GM23338 (cell line): ENCODE data around the gene MYBPC2. TPM values are rescaled to one million over a fixed set of nuclear protein-coding genes. Genes with fewer than 3 reads are reported as not detected.

Experiments used
- ATAC-seq: fragments of 200-7000 bp; cut with Tn5 transposase; 3 replicates; pipeline ENCODE4 v1.9.1; 2020
- DNase-seq: peaks from one replicate; pipeline ENCODE4 v3.0.0-alpha.2; 2015; ENCODE audit warnings: low spot score
- H2AFZ ChIP-seq: fragments of 200-600 bp; sonication (generic); 2 replicates; pipeline ENCODE4 v1.8.0; 2016; ENCODE audit warnings: antibody characterized with exemption, mild to moderate bottlenecking, moderate library complexity
- H3F3A ChIP-seq: fragments of 200-600 bp; sonication (generic); replicated peaks from 2 replicates; pipeline ENCODE4 v1.8.0; 2017; ENCODE audit warnings: antibody characterized with exemption, mixed run types, low read depth
- H3K27ac ChIP-seq: fragments of 200-600 bp; sonication (generic); 2 replicates; pipeline ENCODE4 v1.6.1; 2016; ENCODE audit warnings: low read depth
- H3K27me3 ChIP-seq: fragments of 200-600 bp; sonication (generic); 2 replicates; pipeline ENCODE4 v1.8.0; 2016; ENCODE audit warnings: mild to moderate bottlenecking, mixed run types, moderate library complexity; ENCODE audit not compliant: insufficient read depth
- H3K36me3 ChIP-seq: fragments of 200-600 bp; sonication (generic); 2 replicates; pipeline ENCODE4 v1.8.0; 2016; ENCODE audit warnings: mild to moderate bottlenecking; ENCODE audit not compliant: insufficient read depth
- H3K4me1 ChIP-seq: fragments of 200-600 bp; sonication (generic); 2 replicates; pipeline ENCODE4 v1.8.0; 2016; ENCODE audit warnings: mild to moderate bottlenecking, moderate library complexity; ENCODE audit not compliant: insufficient read depth
- H3K4me2 ChIP-seq: fragments of 200-600 bp; sonication (generic); 2 replicates; pipeline ENCODE4 v1.7.1; 2017; ENCODE audit warnings: mixed run types
- H3K4me3 ChIP-seq: fragments of 200-600 bp; sonication (generic); 2 replicates; pipeline ENCODE4 v1.6.1; 2016; ENCODE audit warnings: mixed run types
- H3K79me2 ChIP-seq: fragments of 200-600 bp; sonication (generic); replicated peaks from 2 replicates; pipeline ENCODE4 v1.8.0; 2017; ENCODE audit warnings: mild to moderate bottlenecking; ENCODE audit not compliant: insufficient read depth
- H3K9me2 ChIP-seq: fragments of 200-600 bp; sonication (generic); 2 replicates; pipeline ENCODE4 v1.8.0; 2017; ENCODE audit not compliant: insufficient read depth
- H4K20me1 ChIP-seq: fragments of 200-600 bp; sonication (generic); replicated peaks from 2 replicates; pipeline ENCODE4 v1.8.0; 2017; ENCODE audit warnings: mild to moderate bottlenecking; ENCODE audit not compliant: insufficient read depth
- H3K27ac Mint-ChIP-seq: 2 replicates; pipeline ENCODE4 v1.8.0; 2020; ENCODE audit warnings: inconsistent platforms, mild to moderate bottlenecking, moderate library complexity, mixed read lengths
- H3K27me3 Mint-ChIP-seq: 3 replicates; pipeline ENCODE4 v1.8.0; 2022; ENCODE audit warnings: low read depth, mild to moderate bottlenecking, moderate library complexity, mixed read lengths, inconsistent platforms; ENCODE audit not compliant: insufficient read depth, poor library complexity
- H3K36me3 Mint-ChIP-seq: 3 replicates; pipeline ENCODE4 v1.8.0; 2021; ENCODE audit warnings: low read depth, mild to moderate bottlenecking, inconsistent platforms, moderate library complexity, mixed read lengths
- H3K4me1 Mint-ChIP-seq: 3 replicates; pipeline ENCODE4 v1.8.0; 2020; ENCODE audit warnings: mild to moderate bottlenecking, inconsistent platforms, mixed read lengths
- H3K4me3 Mint-ChIP-seq: 3 replicates; pipeline ENCODE4 v1.8.0; 2021; ENCODE audit warnings: moderate library complexity, mild to moderate bottlenecking, inconsistent platforms, mixed read lengths
- H3K9me3 Mint-ChIP-seq: 3 replicates; pipeline ENCODE4 v1.8.0; 2020; ENCODE audit warnings: moderate library complexity, mild to moderate bottlenecking, inconsistent platforms, mixed read lengths
- CREB1 ChIP-seq: fragments of 250-450 bp; sonication (Bioruptor Pico); IDR thresholded peaks from 2 replicates; pipeline ENCODE4 v1.5.0; 2020; ENCODE audit warnings: low read depth, mild to moderate bottlenecking, moderate library complexity
- EZH2 ChIP-seq: fragments of 200-600 bp; sonication (generic); IDR thresholded peaks from one replicate; pipeline ENCODE4 v1.8.0; 2017; ENCODE audit warnings: antibody characterized with exemption, mild to moderate bottlenecking, low read depth; ENCODE audit not compliant: unreplicated experiment
- POLR2AphosphoS5 ChIP-seq: IDR thresholded peaks from 2 replicates; pipeline ENCODE4 v1.6.1; 2016; ENCODE audit warnings: antibody characterized with exemption, low read depth
- ZNF331 ChIP-seq: fragments of 250-450 bp; sonication (Bioruptor Pico); IDR thresholded peaks from 2 replicates; pipeline ENCODE4 v1.5.0; 2020; ENCODE audit warnings: low read depth, mild to moderate bottlenecking, moderate library complexity
- ZNF462 ChIP-seq: fragments of 250-450 bp; sonication (Bioruptor Pico); IDR thresholded peaks from 2 replicates; pipeline ENCODE4 v1.5.0; 2020; ENCODE audit warnings: mild to moderate bottlenecking, moderate library complexity
- polyA plus RNA-seq: library from polyadenylated mRNA; unstranded; fragments of >200 nt; fragmentation: Nextera tagmentation; extraction: Ambion mirVana; gene quantifications from 2 replicates; pipeline ENCODE4 v1.2.1, GENCODE V29; 2016
- total RNA-seq: library from RNA; depleted of rRNA; stranded (reverse); fragments of >200 nt; shearing (Covaris generic); gene quantifications from 2 replicates; pipeline ENCODE4 v1.2.3, GENCODE V29; 2014

MYBPC2 gene
- total and polyA plus RNA-seq, 2 experiments from 2014 or later, result 4.2 to 5.9 TPM

GRCh38 chr19:50431343-50432220 lies 1.1 kb upstream of the MYBPC2 start:
- peaks cover 20% of the 10 kb centered on the region for H3K27me3 Mint-ChIP-seq
- H3K27me3 ChIP-seq, result peaks cover 26% of the 10 kb centered on the region
- H3K79me2 ChIP-seq, result no peaks in the 10 kb centered on the region
- DNase-seq (peak; percentile 93), ATAC-seq (peak; percentile 81)
- H3K4me1 ChIP-seq, result peaks cover 29% of the 10 kb centered on the region
- H3K4me3 ChIP-seq, result peak overlapping the region; percentile 84
- peak overlapping the region; percentile 82 for H3K4me3 Mint-ChIP-seq
- peaks cover 20% of the 10 kb centered on the region; the same call in 1 of the 2 replicates for H3F3A ChIP-seq
- peak overlapping the region; percentile 86 for H3K27ac Mint-ChIP-seq
- peaks cover 2% of the 10 kb centered on the region for H3K9me3 Mint-ChIP-seq
- peak overlapping the region; percentile 99 for H3K4me2 ChIP-seq
- H3K36me3 Mint-ChIP-seq, result peaks cover 6% of the 10 kb centered on the region; the same call in 1 of the 3 replicates
- H3K4me1 Mint-ChIP-seq, result peaks cover 19% of the 10 kb centered on the region
- H2AFZ ChIP-seq, result peak overlapping the region; percentile 89; the same call in 1 of the 2 replicates
- H3K36me3 ChIP-seq, result no peaks in the 10 kb centered on the region
- H3K9me2 ChIP-seq, result no peaks in the 10 kb centered on the region
- no peak overlapping the region for H3K27ac ChIP-seq
- TF ChIP-seq ZNF462 (CRISPR knock-in tag) (no peak), CREB1 (CRISPR knock-in tag) (peak; percentile 93), POLR2AphosphoS5 (peak; percentile 56; the same call in 1 of the 2 replicates), EZH2 (no peak), ZNF331 (CRISPR knock-in tag) (no peak)
- no peaks in the 10 kb centered on the region; the same call in 1 of the 2 replicates for H4K20me1 ChIP-seq
